NOMO-1 treated with dmso at 0.1 percent for 144 hours (cell line): Measurements from ENCODE around the gene MAB21L3.

Experiments
- DNase-seq: peaks from one replicate; lab custom pipeline; 2025; ENCODE audit not compliant: unreplicated experiment; lab: John Stamatoyannopoulos, UW

MAB21L3 gene

GRCh38 chr1:116107371-116107770 is 3.8 kb upstream of the MAB21L3 start:
- DNase-seq = no peak

- no peak for DNase-seq
Observed at GRCh38 chr1:116111524-116112021, 374 bp downstream of the MAB21L3 start.

- no peak for DNase-seq
Observed at GRCh38 chr1:116112388-116113140, 1.4 kb downstream of the MAB21L3 start.

GRCh38 chr1:116113615-116114014 is 2.4 kb downstream of the MAB21L3 start:
- no peak for DNase-seq

GRCh38 chr1:116115476-116116439 is 4.6 kb downstream of the MAB21L3 start:
- no peak for DNase-seq

- no peak for DNase-seq
Observed at GRCh38 chr1:116118471-116118870, 7.3 kb downstream of the MAB21L3 start.

- DNase-seq = no peak
Observed at GRCh38 chr1:116119876-116120275, 8.7 kb downstream of the MAB21L3 start.

- no peak for DNase-seq
Observed at GRCh38 chr1:116122955-116123757, 12.0 kb downstream of the MAB21L3 start.

GRCh38 chr1:116123837-116124533 is 12.8 kb downstream of the MAB21L3 start:
- no peak for DNase-seq

- no peak for DNase-seq
Observed at GRCh38 chr1:116125758-116126157, 14.6 kb downstream of the MAB21L3 start.

GRCh38 chr1:116126281-116126680 is 15.1 kb downstream of the MAB21L3 start:
- DNase-seq = no peak

- no peak for DNase-seq
Observed at GRCh38 chr1:116127123-116127847, 16.1 kb downstream of the MAB21L3 start.

- no peak for DNase-seq
Observed at GRCh38 chr1:116127848-116128540, 16.8 kb downstream of the MAB21L3 start.

GRCh38 chr1:116128664-116129063 is 17.5 kb downstream of the MAB21L3 start:
- no peak for DNase-seq

GRCh38 chr1:116129537-116129936 is 18.3 kb downstream of the MAB21L3 start:
- no peak for DNase-seq

GRCh38 chr1:116130356-116130755 is 19.2 kb downstream of the MAB21L3 start:
- DNase-seq = no peak

GRCh38 chr1:116131170-116131569 is 20.0 kb downstream of the MAB21L3 start:
- no peak for DNase-seq

GRCh38 chr1:116131866-116132605 is 20.8 kb downstream of the MAB21L3 start:
- no peak for DNase-seq
